Right lobe of liver (tissue), 4 donors: ENCODE measurements around the gene KIAA1958.

Source experiments
- POLR2A ChIP-seq: fragments of 450-650 bp; IDR thresholded peaks from one replicate; pipeline ENCODE4 v1.6.1; 2017; ENCODE audit warnings: antibody characterized with exemption, mild to moderate bottlenecking
- TF ChIP-seq, protein P1 (sequence below), 4 donors: fragments of 200-600 bp in 3 of 4; fragments of 450-650 bp in 1 of 4; IDR thresholded peaks; one replicate each; pipeline versions ENCODE4 v1.5.1 to v1.8.0; 2016 to 2022; ENCODE audit warnings: antibody characterized with exemption in 4 of 4, mild to moderate bottlenecking in 2 of 4
- donor health status: DM: no; HTN: no; CAD: no.
- donor health status: DM: no; HTN: no; CAD: no.
- donor health status: DM: no; HTN: yes; CAD: no.

DNA sequence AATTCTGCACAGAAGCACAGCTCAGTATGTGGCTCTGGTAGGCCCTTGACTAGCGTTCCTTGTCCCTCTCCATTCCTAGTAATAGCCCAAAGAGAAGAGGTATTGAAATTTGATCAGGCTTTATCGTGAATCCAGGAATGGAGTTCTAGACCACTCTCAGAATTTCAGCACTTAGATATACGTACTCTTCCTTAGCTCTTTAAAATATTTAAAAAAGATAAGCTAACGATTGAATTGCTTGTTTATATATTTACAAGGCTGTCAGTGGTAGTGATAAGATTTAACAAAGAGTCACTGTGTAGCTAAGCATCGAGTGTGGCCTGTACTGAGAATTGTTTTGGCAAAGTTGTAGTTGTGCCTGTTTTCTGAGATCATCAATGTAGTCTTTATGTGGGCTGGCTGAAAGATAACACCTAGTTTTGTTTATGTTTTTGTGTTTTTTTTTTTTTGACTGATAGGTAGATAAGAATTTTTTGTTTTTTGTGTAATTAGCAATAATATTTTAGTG, 2.5 kb downstream of the KIAA1958 start:
- TF ChIP-seq, protein P1, sequence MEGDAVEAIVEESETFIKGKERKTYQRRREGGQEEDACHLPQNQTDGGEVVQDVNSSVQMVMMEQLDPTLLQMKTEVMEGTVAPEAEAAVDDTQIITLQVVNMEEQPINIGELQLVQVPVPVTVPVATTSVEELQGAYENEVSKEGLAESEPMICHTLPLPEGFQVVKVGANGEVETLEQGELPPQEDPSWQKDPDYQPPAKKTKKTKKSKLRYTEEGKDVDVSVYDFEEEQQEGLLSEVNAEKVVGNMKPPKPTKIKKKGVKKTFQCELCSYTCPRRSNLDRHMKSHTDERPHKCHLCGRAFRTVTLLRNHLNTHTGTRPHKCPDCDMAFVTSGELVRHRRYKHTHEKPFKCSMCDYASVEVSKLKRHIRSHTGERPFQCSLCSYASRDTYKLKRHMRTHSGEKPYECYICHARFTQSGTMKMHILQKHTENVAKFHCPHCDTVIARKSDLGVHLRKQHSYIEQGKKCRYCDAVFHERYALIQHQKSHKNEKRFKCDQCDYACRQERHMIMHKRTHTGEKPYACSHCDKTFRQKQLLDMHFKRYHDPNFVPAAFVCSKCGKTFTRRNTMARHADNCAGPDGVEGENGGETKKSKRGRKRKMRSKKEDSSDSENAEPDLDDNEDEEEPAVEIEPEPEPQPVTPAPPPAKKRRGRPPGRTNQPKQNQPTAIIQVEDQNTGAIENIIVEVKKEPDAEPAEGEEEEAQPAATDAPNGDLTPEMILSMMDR (IDR thresholded peaks at IDR 0.05) = no peak
- TF ChIP-seq POLR2A = no peak
